Endothelial cell of umbilical vein (primary cell): ENCODE results near the gene FAM184B. TPM values are rescaled to one million over a fixed set of nuclear protein-coding genes. Genes with fewer than 3 reads are reported as not detected.

ENCODE experiments used
- BruUV-seq: library from RNA; stranded (reverse); fragments of 400-500 nt; replicated peaks from 2 replicates; lab custom pipeline; 2021; lab: Mats Ljungman, UMichigan
- CTCF ChIA-PET: fragments of 300-600, 350-600 bp; sonication (Branson Sonifier 250); formaldehyde crosslinking; loops from one replicate; lab custom pipeline; 2021; ENCODE audit warnings: antibody characterized with exemption, inconsistent platforms; lab: Charles Lee
- POLR2A ChIA-PET: fragments of 300-600, 350-600 bp; sonication (Branson Sonifier 250); formaldehyde crosslinking; loops from one replicate; lab custom pipeline; 2021; ENCODE audit warnings: antibody characterized with exemption, inconsistent platforms; lab: Charles Lee
- DNase-seq: peaks from one replicate; pipeline ENCODE4 v3.0.0-alpha.2; 2011; ENCODE audit warnings: low read depth, low spot score
- FAIRE-seq: peaks from 2 replicates; lab custom pipeline; 2011; peaks lifted over from hg19 to GRCh38; lab: Jason Lieb, UNC
- H2AFZ ChIP-seq: 2 replicates; pipeline ENCODE4 v1.6.0; 2012; ENCODE audit warnings: low read depth, low read length, control low read depth, inconsistent platforms
- H3K27ac ChIP-seq: 2 replicates; pipeline ENCODE4 v1.5.1; 2011; ENCODE audit warnings: low read depth, mild to moderate bottlenecking, control low read depth, low read length, moderate library complexity; ENCODE audit not compliant: insufficient read depth
- H3K27me3 ChIP-seq, 2 experiments: 2 replicates each; pipeline versions ENCODE4 v1.6.0 to v1.6.1; 2011; ENCODE audit warnings: low read length in 2 of 2, mixed read lengths in 1 of 2; ENCODE audit not compliant: control insufficient read depth in 2 of 2, insufficient read depth in 2 of 2
- H3K36me3 ChIP-seq, 2 experiments: 2 replicates in 1 of 2; 3 replicates in 1 of 2; pipeline ENCODE4 v1.5.1; 2011; ENCODE audit warnings: low read length in 2 of 2, mild to moderate bottlenecking in 1 of 2, moderate library complexity in 1 of 2; ENCODE audit not compliant: control insufficient read depth in 2 of 2, insufficient read depth in 2 of 2; ENCODE audit errors: extremely low read depth in 1 of 2
- H3K4me1 ChIP-seq: 3 replicates; pipeline ENCODE4 v1.5.1; 2011; ENCODE audit warnings: mild to moderate bottlenecking, low read length; ENCODE audit not compliant: control insufficient read depth, insufficient read depth; ENCODE audit errors: extremely low read depth
- H3K4me2 ChIP-seq: 2 replicates; pipeline ENCODE4 v1.6.1; 2011; ENCODE audit warnings: low read length, control low read depth, mixed read lengths; ENCODE audit not compliant: insufficient read depth
- H3K4me3 ChIP-seq, 3 experiments: fragments of 200-600 bp in 1 of 3; sonication (generic), shearing (Covaris generic) in 1 of 3; replicated peaks in 1 of 3; 2 replicates each; pipeline ENCODE4 v1.5.1; 2011 to 2016; ENCODE audit warnings: control low read depth in 3 of 3, low read length in 3 of 3, mild to moderate bottlenecking in 2 of 3, inconsistent platforms in 1 of 3, low read depth in 1 of 3, moderate library complexity in 1 of 3; ENCODE audit not compliant: insufficient read depth in 1 of 3
- H3K79me2 ChIP-seq: 2 replicates; pipeline ENCODE4 v1.6.0; 2012; ENCODE audit warnings: low read length, inconsistent platforms; ENCODE audit not compliant: control insufficient read depth, insufficient read depth
- H3K9ac ChIP-seq: replicated peaks from 2 replicates; pipeline ENCODE3; 2011; ENCODE audit warnings: low read length, control low read depth; ENCODE audit not compliant: insufficient read depth; ENCODE audit errors: extremely low read depth
- H3K9me1 ChIP-seq: replicated peaks from 3 replicates; pipeline ENCODE4 v1.6.0; 2011; ENCODE audit warnings: mild to moderate bottlenecking, low read length; ENCODE audit not compliant: control insufficient read depth, insufficient read depth; ENCODE audit errors: extremely low read depth
- H3K9me3 ChIP-seq: replicated peaks from 2 replicates; pipeline ENCODE4 v1.5.1; 2012; ENCODE audit warnings: low read length, inconsistent platforms; ENCODE audit not compliant: control insufficient read depth, insufficient read depth
- H4K20me1 ChIP-seq: replicated peaks from 2 replicates; pipeline ENCODE3; 2011; ENCODE audit warnings: mild to moderate bottlenecking, low read length; ENCODE audit not compliant: control insufficient read depth, insufficient read depth; ENCODE audit errors: extremely low read depth
- CTCF ChIP-seq, 2 donors: IDR thresholded peaks; 1 replicate in 1 of 2; 2 replicates in 1 of 2; pipeline ENCODE4 v1.5.1; 2011; ENCODE audit warnings: low read length in 2 of 2, mild to moderate bottlenecking in 2 of 2, moderate library complexity in 2 of 2, control low read depth in 1 of 2, inconsistent platforms in 1 of 2, low read depth in 1 of 2; ENCODE audit not compliant: insufficient read depth in 1 of 2; ENCODE audit errors: extremely low read depth in 1 of 2
- EZH2 ChIP-seq: IDR thresholded peaks from 2 replicates; pipeline ENCODE4 v1.6.1; 2012; ENCODE audit warnings: borderline replicate concordance, low read depth, mild to moderate bottlenecking, moderate library complexity, low read length, inconsistent platforms; ENCODE audit not compliant: severe bottlenecking
- FOS ChIP-seq: IDR thresholded peaks from 2 replicates; pipeline ENCODE4 v1.6.1; 2011; ENCODE audit warnings: mild to moderate bottlenecking, low read length, moderate library complexity, borderline replicate concordance; ENCODE audit not compliant: insufficient read depth
- GATA2 ChIP-seq: IDR thresholded peaks from 2 replicates; pipeline ENCODE4 v1.7.0; 2011; ENCODE audit warnings: low read depth, mild to moderate bottlenecking, moderate library complexity, mixed read lengths, low read length; ENCODE audit not compliant: insufficient read length, insufficient read depth
- JUN ChIP-seq: IDR thresholded peaks from 2 replicates; pipeline ENCODE4 v1.6.1; 2011; ENCODE audit warnings: borderline replicate concordance, low read depth; ENCODE audit not compliant: insufficient read length, insufficient read depth
- MAX ChIP-seq: IDR thresholded peaks from 2 replicates; pipeline ENCODE4 v1.6.1; 2011; ENCODE audit not compliant: insufficient read depth, insufficient read length
- POLR2A ChIP-seq: IDR thresholded peaks from 2 replicates; pipeline ENCODE4 v1.6.1; 2012; ENCODE audit warnings: low read depth, mild to moderate bottlenecking, control low read depth, low read length
- POLR2AphosphoS5 ChIP-seq: IDR thresholded peaks from 2 replicates; pipeline ENCODE4 v1.6.1; 2012; ENCODE audit warnings: low read depth, mild to moderate bottlenecking, control low read depth, low read length, moderate library complexity; ENCODE audit not compliant: insufficient read depth
- dilution Hi-C: fragments of 300-500 bp; cut with MboI; formaldehyde crosslinking; loops from one replicate; pipeline ENCODE4 v1.15.0; 2019; ENCODE audit warnings: low sequenced_read_pairs; ENCODE audit not compliant: extremely low pct_ligation_motif_present
- intact Hi-C: fragments of 100-400 bp; cut with micrococcal nuclease; formaldehyde crosslinking; loops from one replicate; pipeline ENCODE4 v1.10.0; 2022
- polyA plus RNA-seq, 4 experiments: library from polyadenylated mRNA; depleted of rRNA in 3 of 4; stranded (reverse) in 3 of 4; unstranded in 1 of 4; fragments of >200 nt; gene quantifications; 2 replicates each; pipeline versions ENCODE4 v1.2.1 to v1.2.3, GENCODE V29; 2011 to 2012; ENCODE audit warnings: missing spikeins in 1 of 4
- total RNA-seq: library from RNA; stranded (reverse); gene quantifications from 2 replicates; pipeline ENCODE4 v1.2.3, GENCODE V29; 2021

Gene FAM184B
- total and polyA plus RNA-seq, 2 donors (not counting 3 experiments of a cell fraction or from before 2014, with no cell fraction given), result not detected

GRCh38 chr4:17694552-17694951, 86.9 kb downstream of the FAM184B start:
- Histone ChIP-seq H3K4me2 (no peak overlapping the region), H3K9me3 (no peaks in the 10 kb centered on the region), H3K4me1 (no peaks in the 10 kb centered on the region), H3K4me3 (no peak overlapping the region), H2AFZ (no peak overlapping the region), H4K20me1 (no peaks in the 10 kb centered on the region), H3K9ac (no peak overlapping the region), H3K79me2 (no peaks in the 10 kb centered on the region), H3K9me1 (no peaks in the 10 kb centered on the region), H3K27me3 (no peaks in the 10 kb centered on the region), H3K27ac (no peak overlapping the region), H3K36me3 (no peaks in the 10 kb centered on the region)
- TF ChIP-seq JUN (no peak), POLR2AphosphoS5 (no peak), EZH2 (no peak), FOS (no peak), CTCF (IDR thresholded peaks at IDR 0.05; ENCODE audit: extremely low read depth in 1 of 2, insufficient read depth in 1 of 2, low read depth in 1 of 2, low read length in 2 of 2) (no peak), MAX (no peak), GATA2 (no peak), POLR2A (no peak)
- ChIA-PET POLR2A (no interaction called here), CTCF (no interaction called here)
- intact Hi-C loops (no loop called here), dilution Hi-C loops (no loop called here)
- DNase-seq (no peak), FAIRE-seq (no peak)
- BruUV-seq, result no TSS peak
